GM23338 (cell line): ENCODE measurements around the gene PHC2. TPM values are rescaled to one million over a fixed set of nuclear protein-coding genes. Genes with fewer than 3 reads are reported as not detected.

Experiments used
- ATAC-seq: fragments of 200-7000 bp; cut with Tn5 transposase; 3 replicates; pipeline ENCODE4 v1.9.1; 2020
- DNase-seq: peaks from one replicate; pipeline ENCODE4 v3.0.0-alpha.2; 2015; ENCODE audit warnings: low spot score
- H2AFZ ChIP-seq: fragments of 200-600 bp; sonication (generic); 2 replicates; pipeline ENCODE4 v1.8.0; 2016; ENCODE audit warnings: antibody characterized with exemption, mild to moderate bottlenecking, moderate library complexity
- H3F3A ChIP-seq: fragments of 200-600 bp; sonication (generic); replicated peaks from 2 replicates; pipeline ENCODE4 v1.8.0; 2017; ENCODE audit warnings: antibody characterized with exemption, mixed run types, low read depth
- H3K27ac ChIP-seq: fragments of 200-600 bp; sonication (generic); 2 replicates; pipeline ENCODE4 v1.6.1; 2016; ENCODE audit warnings: low read depth
- H3K27me3 ChIP-seq: fragments of 200-600 bp; sonication (generic); 2 replicates; pipeline ENCODE4 v1.8.0; 2016; ENCODE audit warnings: mild to moderate bottlenecking, mixed run types, moderate library complexity; ENCODE audit not compliant: insufficient read depth
- H3K36me3 ChIP-seq: fragments of 200-600 bp; sonication (generic); 2 replicates; pipeline ENCODE4 v1.8.0; 2016; ENCODE audit warnings: mild to moderate bottlenecking; ENCODE audit not compliant: insufficient read depth
- H3K4me1 ChIP-seq: fragments of 200-600 bp; sonication (generic); 2 replicates; pipeline ENCODE4 v1.8.0; 2016; ENCODE audit warnings: mild to moderate bottlenecking, moderate library complexity; ENCODE audit not compliant: insufficient read depth
- H3K4me2 ChIP-seq: fragments of 200-600 bp; sonication (generic); 2 replicates; pipeline ENCODE4 v1.7.1; 2017; ENCODE audit warnings: mixed run types
- H3K4me3 ChIP-seq: fragments of 200-600 bp; sonication (generic); 2 replicates; pipeline ENCODE4 v1.6.1; 2016; ENCODE audit warnings: mixed run types
- H3K79me2 ChIP-seq: fragments of 200-600 bp; sonication (generic); replicated peaks from 2 replicates; pipeline ENCODE4 v1.8.0; 2017; ENCODE audit warnings: mild to moderate bottlenecking; ENCODE audit not compliant: insufficient read depth
- H3K9me2 ChIP-seq: fragments of 200-600 bp; sonication (generic); 2 replicates; pipeline ENCODE4 v1.8.0; 2017; ENCODE audit not compliant: insufficient read depth
- H4K20me1 ChIP-seq: fragments of 200-600 bp; sonication (generic); replicated peaks from 2 replicates; pipeline ENCODE4 v1.8.0; 2017; ENCODE audit warnings: mild to moderate bottlenecking; ENCODE audit not compliant: insufficient read depth
- H3K27ac Mint-ChIP-seq: 2 replicates; pipeline ENCODE4 v1.8.0; 2020; ENCODE audit warnings: inconsistent platforms, mild to moderate bottlenecking, moderate library complexity, mixed read lengths
- H3K27me3 Mint-ChIP-seq: 3 replicates; pipeline ENCODE4 v1.8.0; 2022; ENCODE audit warnings: low read depth, mild to moderate bottlenecking, moderate library complexity, mixed read lengths, inconsistent platforms; ENCODE audit not compliant: insufficient read depth, poor library complexity
- H3K36me3 Mint-ChIP-seq: 3 replicates; pipeline ENCODE4 v1.8.0; 2021; ENCODE audit warnings: low read depth, mild to moderate bottlenecking, inconsistent platforms, moderate library complexity, mixed read lengths
- H3K4me1 Mint-ChIP-seq: 3 replicates; pipeline ENCODE4 v1.8.0; 2020; ENCODE audit warnings: mild to moderate bottlenecking, inconsistent platforms, mixed read lengths
- H3K4me3 Mint-ChIP-seq: 3 replicates; pipeline ENCODE4 v1.8.0; 2021; ENCODE audit warnings: moderate library complexity, mild to moderate bottlenecking, inconsistent platforms, mixed read lengths
- H3K9me3 Mint-ChIP-seq: 3 replicates; pipeline ENCODE4 v1.8.0; 2020; ENCODE audit warnings: moderate library complexity, mild to moderate bottlenecking, inconsistent platforms, mixed read lengths
- POLR2AphosphoS5 ChIP-seq: IDR thresholded peaks from 2 replicates; pipeline ENCODE4 v1.6.1; 2016; ENCODE audit warnings: antibody characterized with exemption, low read depth
- REST ChIP-seq: IDR thresholded peaks from one replicate; pipeline ENCODE4 v1.6.1; 2018; ENCODE audit warnings: antibody characterized with exemption; ENCODE audit not compliant: unreplicated experiment
- ZNF331 ChIP-seq: fragments of 250-450 bp; sonication (Bioruptor Pico); IDR thresholded peaks from 2 replicates; pipeline ENCODE4 v1.5.0; 2020; ENCODE audit warnings: low read depth, mild to moderate bottlenecking, moderate library complexity
- polyA plus RNA-seq: library from polyadenylated mRNA; unstranded; fragments of >200 nt; fragmentation: Nextera tagmentation; extraction: Ambion mirVana; gene quantifications from 2 replicates; pipeline ENCODE4 v1.2.1, GENCODE V29; 2016
- total RNA-seq: library from RNA; depleted of rRNA; stranded (reverse); fragments of >200 nt; shearing (Covaris generic); gene quantifications from 2 replicates; pipeline ENCODE4 v1.2.3, GENCODE V29; 2014
- TF ChIP-seq, protein P1 (sequence below): fragments of 250-450 bp; sonication (Bioruptor Pico); IDR thresholded peaks from 2 replicates; pipeline ENCODE4 v1.5.0; 2020; ENCODE audit warnings: mild to moderate bottlenecking, moderate library complexity
- TF ChIP-seq, protein P2 (sequence below): IDR thresholded peaks from 2 replicates; pipeline ENCODE4 v1.6.1; 2016; ENCODE audit warnings: antibody characterized with exemption

The PHC2 gene
- total and polyA plus RNA-seq, 2 experiments from 2014 or later = 1.7 to 7.3 TPM

- H3K27me3 Mint-ChIP-seq = peaks cover 2% of the 10 kb centered on the region
- no peak for ATAC-seq
- H3K4me3 Mint-ChIP-seq = no peak overlapping the region
- Histone ChIP-seq H3K36me3 (no peaks in the 10 kb centered on the region; the same call in 1 of the 2 replicates), H3K27ac (no peak overlapping the region), H3K9me2 (peaks cover under 1% of the 10 kb centered on the region; the same call in 1 of the 2 replicates), H3K79me2 (0 out of 2 replicates have a peak, but pooled peaks cover 3% of the 10 kb centered on the region), H3F3A (no peaks in the 10 kb centered on the region), H2AFZ (no peak overlapping the region), H3K4me1 (peaks cover 9% of the 10 kb centered on the region; the same call in 1 of the 2 replicates), H3K4me3 (no peak overlapping the region), H4K20me1 (no peaks in the 10 kb centered on the region; the same call in 1 of the 2 replicates), H3K27me3 (no peaks in the 10 kb centered on the region), H3K4me2 (no peak overlapping the region)
- peaks cover 3% of the 10 kb centered on the region; the same call in 1 of the 3 replicates for H3K9me3 Mint-ChIP-seq
- TF ChIP-seq POLR2AphosphoS5 = no peak
- TF ChIP-seq, protein P1, sequence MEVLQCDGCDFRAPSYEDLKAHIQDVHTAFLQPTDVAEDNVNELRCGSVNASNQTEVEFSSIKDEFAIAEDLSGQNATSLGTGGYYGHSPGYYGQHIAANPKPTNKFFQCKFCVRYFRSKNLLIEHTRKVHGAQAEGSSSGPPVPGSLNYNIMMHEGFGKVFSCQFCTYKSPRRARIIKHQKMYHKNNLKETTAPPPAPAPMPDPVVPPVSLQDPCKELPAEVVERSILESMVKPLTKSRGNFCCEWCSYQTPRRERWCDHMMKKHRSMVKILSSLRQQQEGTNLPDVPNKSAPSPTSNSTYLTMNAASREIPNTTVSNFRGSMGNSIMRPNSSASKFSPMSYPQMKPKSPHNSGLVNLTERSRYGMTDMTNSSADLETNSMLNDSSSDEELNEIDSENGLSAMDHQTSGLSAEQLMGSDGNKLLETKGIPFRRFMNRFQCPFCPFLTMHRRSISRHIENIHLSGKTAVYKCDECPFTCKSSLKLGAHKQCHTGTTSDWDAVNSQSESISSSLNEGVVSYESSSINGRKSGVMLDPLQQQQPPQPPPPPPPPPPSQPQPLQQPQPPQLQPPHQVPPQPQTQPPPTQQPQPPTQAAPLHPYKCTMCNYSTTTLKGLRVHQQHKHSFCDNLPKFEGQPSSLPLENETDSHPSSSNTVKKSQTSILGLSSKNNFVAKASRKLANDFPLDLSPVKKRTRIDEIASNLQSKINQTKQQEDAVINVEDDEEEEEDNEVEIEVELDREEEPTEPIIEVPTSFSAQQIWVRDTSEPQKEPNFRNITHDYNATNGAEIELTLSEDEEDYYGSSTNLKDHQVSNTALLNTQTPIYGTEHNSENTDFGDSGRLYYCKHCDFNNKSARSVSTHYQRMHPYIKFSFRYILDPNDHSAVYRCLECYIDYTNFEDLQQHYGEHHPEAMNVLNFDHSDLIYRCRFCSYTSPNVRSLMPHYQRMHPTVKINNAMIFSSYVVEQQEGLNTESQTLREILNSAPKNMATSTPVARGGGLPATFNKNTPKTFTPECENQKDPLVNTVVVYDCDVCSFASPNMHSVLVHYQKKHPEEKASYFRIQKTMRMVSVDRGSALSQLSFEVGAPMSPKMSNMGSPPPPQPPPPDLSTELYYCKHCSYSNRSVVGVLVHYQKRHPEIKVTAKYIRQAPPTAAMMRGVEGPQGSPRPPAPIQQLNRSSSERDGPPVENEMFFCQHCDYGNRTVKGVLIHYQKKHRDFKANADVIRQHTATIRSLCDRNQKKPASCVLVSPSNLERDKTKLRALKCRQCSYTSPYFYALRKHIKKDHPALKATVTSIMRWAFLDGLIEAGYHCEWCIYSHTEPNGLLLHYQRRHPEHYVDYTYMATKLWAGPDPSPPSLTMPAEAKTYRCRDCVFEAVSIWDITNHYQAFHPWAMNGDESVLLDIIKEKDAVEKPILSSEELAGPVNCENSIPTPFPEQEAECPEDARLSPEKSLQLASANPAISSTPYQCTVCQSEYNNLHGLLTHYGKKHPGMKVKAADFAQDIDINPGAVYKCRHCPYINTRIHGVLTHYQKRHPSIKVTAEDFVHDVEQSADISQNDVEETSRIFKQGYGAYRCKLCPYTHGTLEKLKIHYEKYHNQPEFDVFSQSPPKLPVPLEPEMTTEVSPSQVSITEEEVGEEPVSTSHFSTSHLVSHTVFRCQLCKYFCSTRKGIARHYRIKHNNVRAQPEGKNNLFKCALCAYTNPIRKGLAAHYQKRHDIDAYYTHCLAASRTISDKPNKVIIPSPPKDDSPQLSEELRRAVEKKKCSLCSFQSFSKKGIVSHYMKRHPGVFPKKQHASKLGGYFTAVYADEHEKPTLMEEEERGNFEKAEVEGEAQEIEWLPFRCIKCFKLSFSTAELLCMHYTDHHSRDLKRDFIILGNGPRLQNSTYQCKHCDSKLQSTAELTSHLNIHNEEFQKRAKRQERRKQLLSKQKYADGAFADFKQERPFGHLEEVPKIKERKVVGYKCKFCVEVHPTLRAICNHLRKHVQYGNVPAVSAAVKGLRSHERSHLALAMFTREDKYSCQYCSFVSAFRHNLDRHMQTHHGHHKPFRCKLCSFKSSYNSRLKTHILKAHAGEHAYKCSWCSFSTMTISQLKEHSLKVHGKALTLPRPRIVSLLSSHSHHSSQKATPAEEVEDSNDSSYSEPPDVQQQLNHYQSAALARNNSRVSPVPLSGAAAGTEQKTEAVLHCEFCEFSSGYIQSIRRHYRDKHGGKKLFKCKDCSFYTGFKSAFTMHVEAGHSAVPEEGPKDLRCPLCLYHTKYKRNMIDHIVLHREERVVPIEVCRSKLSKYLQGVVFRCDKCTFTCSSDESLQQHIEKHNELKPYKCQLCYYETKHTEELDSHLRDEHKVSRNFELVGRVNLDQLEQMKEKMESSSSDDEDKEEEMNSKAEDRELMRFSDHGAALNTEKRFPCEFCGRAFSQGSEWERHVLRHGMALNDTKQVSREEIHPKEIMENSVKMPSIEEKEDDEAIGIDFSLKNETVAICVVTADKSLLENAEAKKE (CRISPR knock-in tag) = no peak
- no peak for DNase-seq
- peaks cover 15% of the 10 kb centered on the region for H3K4me1 Mint-ChIP-seq
- H3K27ac Mint-ChIP-seq = no peak overlapping the region
- peaks cover 54% of the 10 kb centered on the region for H3K36me3 Mint-ChIP-seq
These were observed 134.1 kb downstream of the PHC2 start for GRCh38 chr1:33296824-33297223.

- H3K27me3 ChIP-seq = no peaks in the 10 kb centered on the region
- H3K27ac ChIP-seq = no peak overlapping the region
- Mint-ChIP-seq H3K36me3 (peaks cover 49% of the 10 kb centered on the region), H3K27me3 (peaks cover 2% of the 10 kb centered on the region), H3K4me3 (no peak overlapping the region), H3K27ac (no peak overlapping the region), H3K9me3 (no peaks in the 10 kb centered on the region; the same call in 2 of the 3 replicates), H3K4me1 (peaks cover 15% of the 10 kb centered on the region)
- H3K79me2 ChIP-seq = 0 out of 2 replicates have a peak, but pooled peaks cover 3% of the 10 kb centered on the region
- ATAC-seq (no peak), DNase-seq (no peak)
- H3K9me2 ChIP-seq = no peaks in the 10 kb centered on the region
- peaks cover 9% of the 10 kb centered on the region; the same call in 1 of the 2 replicates for H3K4me1 ChIP-seq
- H3K4me2 ChIP-seq = no peak overlapping the region
- no peak overlapping the region for H3K4me3 ChIP-seq
- H4K20me1 ChIP-seq = no peaks in the 10 kb centered on the region; the same call in 1 of the 2 replicates
- no peaks in the 10 kb centered on the region for H3F3A ChIP-seq
- H3K36me3 ChIP-seq = no peaks in the 10 kb centered on the region; the same call in 1 of the 2 replicates
- H2AFZ ChIP-seq = no peak overlapping the region
- TF ChIP-seq, protein P2, sequence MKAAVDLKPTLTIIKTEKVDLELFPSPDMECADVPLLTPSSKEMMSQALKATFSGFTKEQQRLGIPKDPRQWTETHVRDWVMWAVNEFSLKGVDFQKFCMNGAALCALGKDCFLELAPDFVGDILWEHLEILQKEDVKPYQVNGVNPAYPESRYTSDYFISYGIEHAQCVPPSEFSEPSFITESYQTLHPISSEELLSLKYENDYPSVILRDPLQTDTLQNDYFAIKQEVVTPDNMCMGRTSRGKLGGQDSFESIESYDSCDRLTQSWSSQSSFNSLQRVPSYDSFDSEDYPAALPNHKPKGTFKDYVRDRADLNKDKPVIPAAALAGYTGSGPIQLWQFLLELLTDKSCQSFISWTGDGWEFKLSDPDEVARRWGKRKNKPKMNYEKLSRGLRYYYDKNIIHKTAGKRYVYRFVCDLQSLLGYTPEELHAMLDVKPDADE = no peak
- TF ChIP-seq REST (no peak), ZNF331 (no peak)
These were observed 134.8 kb downstream of the PHC2 start for GRCh38 chr1:33296082-33296458.
